Muscle of leg (tissue), 11 donors: ENCODE results near the gene NPAS3. TPM values are rescaled to one million over a fixed set of nuclear protein-coding genes. Genes with fewer than 3 reads are reported as not detected.

Experiments used
- DNase-seq: peaks from one replicate; pipeline ENCODE4 v3.0.0; 2013
- H3K27ac ChIP-seq: one replicate; pipeline ENCODE4 v1.5.1; 2013; ENCODE audit warnings: mild to moderate bottlenecking, low read length, control low read depth
- H3K27me3 ChIP-seq: one replicate; pipeline ENCODE4 v1.6.1; 2013; ENCODE audit warnings: low read length; ENCODE audit not compliant: control insufficient read depth, insufficient read depth
- H3K36me3 ChIP-seq: one replicate; pipeline ENCODE4 v1.6.1; 2013; ENCODE audit warnings: low read length; ENCODE audit not compliant: control insufficient read depth, insufficient read depth
- H3K4me1 ChIP-seq: one replicate; pipeline ENCODE4 v1.6.1; 2013; ENCODE audit warnings: low read length; ENCODE audit not compliant: control insufficient read depth, insufficient read depth
- H3K4me3 ChIP-seq: one replicate; pipeline ENCODE4 v1.5.1; 2013; ENCODE audit warnings: low read length, control low read depth
- H3K9me3 ChIP-seq: replicated peaks from 2 replicates; pipeline ENCODE4 v1.6.1; 2013; ENCODE audit warnings: low read depth, low read length; ENCODE audit not compliant: control insufficient read depth
- WGBS: methylation state at CpG from one replicate; pipeline ENCODE4 v1.1.5; 2013; ENCODE audit warnings: missing lambda C conversion rate; ENCODE audit not compliant: insufficient coverage; 5-methylcytosine and 5-hydroxymethylcytosine counted together
- polyA plus RNA-seq, 8 donors: library from polyadenylated mRNA; unstranded; fragments of 120-200 nt; gene quantifications; one replicate each; pipeline versions ENCODE4 v1.2.1 to v1.2.3, GENCODE V29; 2013; ENCODE audit warnings: inconsistent platforms in 1 of 8, low replicate concordance in 1 of 8; ENCODE audit not compliant: insufficient read length in 8 of 8, insufficient read depth in 1 of 8
- total RNA-seq: library from RNA; stranded (reverse); fragments of 120-200 nt; gene quantifications from one replicate; pipeline ENCODE4 v1.2.4, GENCODE V29; 2013

NPAS3 gene
- total and polyA plus RNA-seq, 9 donors, result 3.4 to 7.6 (median 5.1) TPM

DNA sequence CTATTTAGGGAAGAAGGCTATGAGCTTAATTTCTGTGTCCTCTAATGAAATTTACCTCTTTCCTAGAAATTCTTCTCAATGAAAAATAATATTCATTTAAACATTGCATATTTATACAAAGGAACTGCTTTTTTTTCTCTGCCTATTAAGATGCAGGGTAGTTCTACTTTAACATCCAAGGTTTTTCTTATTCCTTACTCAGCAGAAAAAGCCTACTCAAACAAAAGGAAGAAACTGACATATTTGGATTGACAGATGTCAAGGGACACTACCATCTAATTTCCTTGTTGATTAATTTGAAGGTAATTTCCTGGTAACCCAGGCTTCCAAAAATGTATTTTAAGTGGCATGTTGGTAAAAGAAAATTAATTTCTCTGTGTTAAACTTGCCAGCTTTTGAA lies 819.9 kb downstream of the NPAS3 start:
- no peaks in the 10 kb centered on the region for H3K9me3 ChIP-seq
- H3K27ac ChIP-seq, result no peak overlapping the region
- H3K36me3 ChIP-seq, result no peaks in the 10 kb centered on the region
- DNase-seq, result no peak
- H3K4me1 ChIP-seq, result peaks cover 2% of the 10 kb centered on the region
- no peak overlapping the region for H3K4me3 ChIP-seq
- no peaks in the 10 kb centered on the region for H3K27me3 ChIP-seq

DNA sequence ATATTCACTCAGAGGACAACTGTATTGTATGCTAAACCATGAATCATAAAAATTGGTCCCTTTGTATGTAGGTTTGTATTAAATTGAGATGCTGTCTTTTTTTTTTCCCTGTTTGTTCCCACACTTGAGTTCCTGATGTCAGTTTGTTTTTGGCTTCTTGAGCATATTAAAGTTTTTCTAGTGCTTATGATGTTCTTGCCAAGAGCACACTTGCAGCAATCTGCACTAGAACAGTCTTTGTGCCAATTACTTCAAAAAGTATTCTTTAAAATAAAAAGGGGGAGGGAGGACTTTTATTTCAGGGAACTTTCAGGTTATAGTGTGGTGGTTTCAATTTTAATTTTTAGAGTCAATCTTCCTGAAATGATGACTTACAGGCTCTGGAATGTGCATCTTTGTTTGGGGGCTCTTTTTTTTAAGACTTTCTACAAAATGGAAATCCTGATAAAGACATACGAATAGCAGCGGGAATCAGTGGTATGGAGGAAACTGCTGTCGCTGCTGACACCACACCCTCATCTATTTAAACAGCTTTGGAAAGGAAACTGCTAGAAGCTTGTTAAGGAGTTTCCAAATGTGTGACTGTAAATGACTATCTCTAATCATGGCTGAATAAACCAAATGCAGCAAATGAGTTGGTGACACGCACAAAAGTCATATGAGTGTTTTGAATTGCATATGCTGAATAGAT lies 823.6 kb downstream of the NPAS3 start:
- H3K27ac ChIP-seq, result no peak overlapping the region
- no peaks in the 10 kb centered on the region for H3K36me3 ChIP-seq
- H3K27me3 ChIP-seq, result no peaks in the 10 kb centered on the region
- H3K9me3 ChIP-seq, result no peaks in the 10 kb centered on the region
- H3K4me1 ChIP-seq, result peaks cover 15% of the 10 kb centered on the region
- H3K4me3 ChIP-seq, result no peak overlapping the region
- WGBS, result 50% methylated on average over 1 of the region's 4 CpGs
- DNase-seq, result peak; percentile 53

GRCh38 chr14:33764876-33765650 lies 826.4 kb downstream of the NPAS3 start:
- Histone ChIP-seq H3K4me3 (no peak overlapping the region), H3K27me3 (no peaks in the 10 kb centered on the region), H3K4me1 (peaks cover 17% of the 10 kb centered on the region), H3K9me3 (no peaks in the 10 kb centered on the region), H3K27ac (no peak overlapping the region), H3K36me3 (no peaks in the 10 kb centered on the region)
- WGBS, result no CpG with 5 or more reads among the region's 6 CpGs
- DNase-seq, result peak; percentile 75

GRCh38 chr14:33767586-33768457 lies 829.1 kb downstream of the NPAS3 start:
- Histone ChIP-seq H3K4me1 (peaks cover 17% of the 10 kb centered on the region), H3K36me3 (no peaks in the 10 kb centered on the region), H3K27me3 (no peaks in the 10 kb centered on the region), H3K9me3 (no peaks in the 10 kb centered on the region), H3K27ac (peak overlapping the region; percentile 38), H3K4me3 (no peak overlapping the region)
- 53% methylated on average over 2 of the region's 7 CpGs for WGBS
- DNase-seq, result peak; percentile 61

- Histone ChIP-seq H3K9me3 (no peaks in the 10 kb centered on the region), H3K27me3 (no peaks in the 10 kb centered on the region), H3K4me1 (peaks cover 15% of the 10 kb centered on the region), H3K27ac (peak overlapping the region; percentile 38), H3K36me3 (no peaks in the 10 kb centered on the region), H3K4me3 (no peak overlapping the region)
- no CpG with 5 or more reads among the region's 1 CpG for WGBS
- DNase-seq, result no peak
Measured at GRCh38 chr14:33768458-33768830, 829.8 kb downstream of the NPAS3 start.

DNA sequence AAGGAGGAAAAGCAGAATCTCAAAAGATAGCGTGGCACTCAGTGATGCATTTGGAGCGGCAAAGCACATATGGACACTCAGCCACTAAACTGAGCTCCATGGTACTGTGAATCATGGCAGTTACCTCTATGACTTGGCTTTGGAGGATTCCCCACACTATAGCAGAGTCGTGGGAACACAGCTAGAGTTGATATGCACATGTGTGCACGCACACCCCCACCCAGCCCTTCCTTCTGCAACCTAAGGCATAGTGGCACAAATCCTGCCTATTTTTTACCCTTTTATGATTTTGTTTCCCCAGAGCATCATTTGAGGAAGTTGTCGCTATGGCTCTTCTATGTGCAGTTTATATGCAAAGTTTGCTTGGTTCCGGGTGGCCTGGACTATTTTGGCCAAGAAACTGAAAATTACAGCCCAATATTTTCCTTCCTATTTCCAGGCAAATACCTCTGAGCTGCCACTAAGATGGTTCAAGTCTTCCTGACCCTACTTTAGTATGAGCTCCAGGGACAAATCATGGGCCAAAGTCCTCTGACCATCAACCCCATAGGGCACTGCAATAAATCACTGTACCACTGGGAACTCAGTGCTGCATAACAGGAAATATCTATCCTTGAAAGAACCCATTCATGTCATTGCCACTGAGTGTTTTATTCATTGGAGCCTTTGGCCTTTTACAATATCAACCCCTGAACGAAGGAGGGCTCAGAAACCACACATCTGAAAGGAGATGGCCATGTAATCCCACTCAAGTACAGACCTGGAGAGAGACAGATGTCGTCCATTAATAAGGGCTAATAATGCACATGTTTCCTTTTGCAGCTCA lies 834.7 kb downstream of the NPAS3 start:
- no peaks in the 10 kb centered on the region for H3K4me1 ChIP-seq
- no peaks in the 10 kb centered on the region for H3K9me3 ChIP-seq
- H3K36me3 ChIP-seq, result no peaks in the 10 kb centered on the region
- no peak for DNase-seq
- H3K27me3 ChIP-seq, result no peaks in the 10 kb centered on the region
- 89% methylated on average over 4 of the region's 8 CpGs for WGBS
- no peak overlapping the region for H3K4me3 ChIP-seq
- H3K27ac ChIP-seq, result no peak overlapping the region

GRCh38 chr14:33774161-33774560 lies 835.5 kb downstream of the NPAS3 start:
- Histone ChIP-seq H3K36me3 (no peaks in the 10 kb centered on the region), H3K27me3 (no peaks in the 10 kb centered on the region), H3K4me1 (no peaks in the 10 kb centered on the region), H3K4me3 (no peak overlapping the region), H3K27ac (no peak overlapping the region), H3K9me3 (no peaks in the 10 kb centered on the region)
- WGBS, result 90% methylated on average over 8 of the region's 11 CpGs
- no peak for DNase-seq

DNA sequence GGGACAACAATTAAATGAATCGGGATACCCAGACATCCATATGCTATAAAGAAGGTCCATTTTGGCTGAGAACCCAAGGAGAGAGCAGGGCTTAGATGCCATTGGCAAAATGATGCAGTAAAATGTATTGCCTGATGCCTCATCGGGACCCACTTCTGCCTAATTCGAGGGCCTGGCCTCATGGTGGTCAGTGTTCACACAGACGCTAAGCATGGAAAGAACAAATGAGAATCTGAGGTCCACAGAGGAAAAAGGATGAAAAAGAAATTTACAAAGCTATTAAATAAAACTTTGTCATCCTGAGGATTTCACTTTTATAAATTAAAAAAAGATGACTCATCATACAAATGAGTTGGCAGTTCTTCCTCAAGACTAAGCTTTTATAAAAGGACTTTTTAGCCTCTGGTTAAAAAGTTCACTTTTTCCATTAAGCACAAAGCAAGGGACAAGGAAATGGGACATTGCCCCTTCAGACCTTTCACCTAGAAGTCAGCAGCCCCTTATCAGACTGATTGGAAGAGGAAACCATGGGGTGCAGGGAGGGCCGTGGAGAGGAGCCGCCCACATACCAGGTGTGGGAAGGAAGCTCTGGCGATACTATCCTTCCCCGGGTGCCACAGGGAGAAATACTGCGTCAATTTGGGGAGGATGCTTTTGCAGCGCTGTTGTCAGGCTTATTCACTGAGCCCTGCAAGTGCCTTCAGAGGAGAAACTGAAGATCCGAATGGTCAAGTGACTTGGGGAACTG lies 836.2 kb downstream of the NPAS3 start:
- no peak overlapping the region for H3K4me3 ChIP-seq
- H3K9me3 ChIP-seq, result no peaks in the 10 kb centered on the region
- no peaks in the 10 kb centered on the region for H3K4me1 ChIP-seq
- no peaks in the 10 kb centered on the region for H3K27me3 ChIP-seq
- no peak overlapping the region for H3K27ac ChIP-seq
- DNase-seq, result no peak
- 84% methylated on average over 5 of the region's 11 CpGs for WGBS
- H3K36me3 ChIP-seq, result no peaks in the 10 kb centered on the region

DNA sequence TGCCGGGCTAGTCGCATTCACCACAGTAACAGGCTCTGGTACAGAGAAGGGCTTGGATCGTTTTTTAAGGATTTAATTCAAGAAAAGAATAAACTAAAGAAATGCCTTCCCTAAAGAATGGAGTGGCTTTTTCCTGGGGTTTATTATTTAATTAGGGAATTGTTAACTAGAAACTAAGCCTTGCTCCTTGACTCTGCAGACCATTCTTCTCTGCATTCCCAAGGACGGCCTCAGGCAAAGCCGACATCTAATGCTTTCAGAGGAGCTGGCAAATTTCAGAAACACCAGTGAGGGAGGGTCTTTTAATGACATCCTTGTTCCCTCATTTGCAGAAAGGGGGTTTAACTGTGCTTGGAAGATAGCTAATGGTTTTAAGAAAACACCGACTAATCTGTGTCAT lies 838.2 kb downstream of the NPAS3 start:
- Histone ChIP-seq H3K36me3 (no peaks in the 10 kb centered on the region), H3K27ac (no peak overlapping the region), H3K27me3 (no peaks in the 10 kb centered on the region), H3K4me1 (no peaks in the 10 kb centered on the region), H3K9me3 (no peaks in the 10 kb centered on the region), H3K4me3 (no peak overlapping the region)
- DNase-seq, result no peak
- WGBS, result no CpG with 5 or more reads among the region's 6 CpGs
